SK-N-MC (cell line): ENCODE results near the gene VPS52.

ENCODE experiments used
- DNase-seq: peaks from one replicate; pipeline ENCODE4 v3.0.0-alpha.2; 2011; ENCODE audit warnings: low read depth, low spot score
- H3K27ac ChIP-seq: fragments of 200-600 bp; sonication (generic); 2 replicates; pipeline ENCODE4 v1.5.1; 2016; ENCODE audit warnings: mixed run types
- H3K36me3 ChIP-seq: fragments of 200-600 bp; sonication (generic); 2 replicates; pipeline ENCODE4 v1.6.1; 2017; ENCODE audit warnings: antibody characterized with exemption, low read length, mixed read lengths; ENCODE audit not compliant: insufficient read depth
- H3K4me3 ChIP-seq: fragments of 200-600 bp; sonication (generic); 2 replicates; pipeline ENCODE4 v1.5.1; 2016
- H3K9ac ChIP-seq: fragments of 200-600 bp; sonication (generic); 2 replicates; pipeline ENCODE4 v1.8.0; 2017; ENCODE audit warnings: mixed run types, mixed read lengths; ENCODE audit not compliant: insufficient read length
- H3K9me3 ChIP-seq: fragments of 200-600 bp; sonication (generic); 2 replicates; pipeline ENCODE4 v1.6.1; 2017; ENCODE audit warnings: low read depth, mild to moderate bottlenecking, antibody characterized with exemption, low read length, moderate library complexity, mixed read lengths
- EZH2 ChIP-seq: fragments of 200-600 bp; sonication (generic); IDR thresholded peaks from one replicate; pipeline ENCODE4 v1.6.1; 2017; ENCODE audit warnings: antibody characterized with exemption
- FOXP2 ChIP-seq: optimal IDR thresholded peaks from 2 replicates; pipeline ENCODE3; 2011; ENCODE audit warnings: mild to moderate bottlenecking, moderate library complexity; ENCODE audit not compliant: insufficient read depth; ENCODE audit errors: extremely low read length, control extremely low read depth
- POLR2AphosphoS5 ChIP-seq: IDR thresholded peaks from 2 replicates; pipeline ENCODE4 v1.6.1; 2012; ENCODE audit warnings: mild to moderate bottlenecking, low read depth, low read length, borderline replicate concordance

Gene VPS52

GRCh38 chr6:33215271-33216116 lies 56.2 kb downstream of the VPS52 start:
- Histone ChIP-seq H3K36me3 (peaks cover 7% of the 10 kb centered on the region; the same call in 1 of the 2 replicates), H3K27ac (no peak overlapping the region), H3K9me3 (no peaks in the 10 kb centered on the region), H3K4me3 (no peak overlapping the region), H3K9ac (no peak overlapping the region)
- no peak for TF ChIP-seq POLR2AphosphoS5
- no peak for TF ChIP-seq EZH2
- TF ChIP-seq FOXP2: no peak
- DNase-seq: no peak

DNA sequence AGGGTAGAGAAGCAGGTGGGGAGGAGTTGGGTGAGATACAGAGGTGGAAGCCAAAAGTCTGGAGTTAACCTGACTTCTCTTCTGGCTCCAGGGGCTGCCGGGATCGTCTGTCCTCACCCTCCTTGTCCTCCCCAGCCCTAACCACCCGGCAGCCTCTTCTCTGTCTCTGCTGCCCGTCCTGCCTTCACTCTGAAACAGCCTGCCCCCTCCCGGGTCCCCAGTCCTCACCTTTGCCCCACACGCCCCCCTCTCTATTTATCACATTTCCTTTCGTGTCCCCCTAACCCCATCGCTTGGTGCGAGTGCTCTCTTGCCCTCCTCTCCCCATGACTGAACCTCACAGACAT lies 57.7 kb downstream of the VPS52 start:
- DNase-seq: no peak
- TF ChIP-seq EZH2: no peak
- no peak for TF ChIP-seq FOXP2
- no peak for TF ChIP-seq POLR2AphosphoS5
- Histone ChIP-seq H3K9me3 (no peaks in the 10 kb centered on the region), H3K36me3 (peaks cover 20% of the 10 kb centered on the region), H3K4me3 (peak overlapping the region; percentile 76), H3K27ac (no peak overlapping the region), H3K9ac (no peak overlapping the region)

GRCh38 chr6:33213166-33213988 lies 58.3 kb downstream of the VPS52 start:
- peak overlapping the region; percentile 57 for H3K9ac ChIP-seq
- H3K36me3 ChIP-seq: peaks cover 20% of the 10 kb centered on the region
- H3K4me3 ChIP-seq: peak overlapping the region; percentile 76
- TF ChIP-seq EZH2 (no peak), POLR2AphosphoS5 (0 out of 2 replicates have a peak, but pooled peaks have one; percentile 68), FOXP2 (no peak)
- no peak for DNase-seq
- no peaks in the 10 kb centered on the region for H3K9me3 ChIP-seq
- H3K27ac ChIP-seq: no peak overlapping the region

- TF ChIP-seq EZH2 (no peak), POLR2AphosphoS5 (no peak), FOXP2 (no peak)
- peak overlapping the region; percentile 76 for H3K4me3 ChIP-seq
- H3K27ac ChIP-seq: no peak overlapping the region
- DNase-seq: no peak
- no peaks in the 10 kb centered on the region for H3K9me3 ChIP-seq
- H3K9ac ChIP-seq: peak overlapping the region; percentile 57
- peaks cover 20% of the 10 kb centered on the region for H3K36me3 ChIP-seq
Measured at GRCh38 chr6:33212857-33213165, 58.9 kb downstream of the VPS52 start.

DNA sequence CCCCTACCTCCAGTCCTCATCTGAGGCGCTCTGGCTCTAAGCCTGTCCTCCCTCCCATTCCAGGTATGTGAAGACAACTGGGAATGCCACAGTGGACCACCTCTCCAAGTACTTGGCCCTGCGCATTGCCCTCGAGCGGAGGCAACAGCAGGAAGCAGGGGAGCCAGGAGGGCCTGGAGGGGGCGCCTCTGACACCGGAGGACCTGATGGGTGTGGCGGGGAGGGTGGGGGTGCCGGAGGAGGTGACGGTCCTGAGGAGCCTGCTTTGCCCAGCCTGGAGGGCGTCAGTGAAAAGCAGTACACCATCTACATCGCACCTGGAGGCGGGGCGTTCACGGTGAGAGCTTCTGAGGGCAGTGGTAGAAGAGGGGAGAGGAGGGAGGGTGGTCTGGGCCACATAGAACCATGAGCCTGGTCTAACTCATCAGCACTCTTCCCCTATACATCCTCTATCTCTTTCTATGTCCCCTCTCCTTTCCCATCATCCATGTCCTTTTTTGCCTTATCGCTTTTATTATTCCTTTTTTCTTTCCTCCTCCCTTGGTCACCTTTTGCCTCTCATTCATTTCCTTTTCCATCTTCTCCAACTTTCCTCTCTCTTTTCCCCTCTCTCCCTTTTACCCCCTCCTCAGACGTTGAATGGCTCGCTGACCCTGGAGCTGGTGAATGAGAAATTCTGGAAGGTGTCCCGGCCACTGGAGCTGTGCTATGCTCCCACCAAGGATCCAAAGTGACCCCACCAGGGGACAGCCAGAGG lies 59.8 kb downstream of the VPS52 start:
- H3K27ac ChIP-seq: no peak overlapping the region
- no peak for TF ChIP-seq POLR2AphosphoS5
- H3K9me3 ChIP-seq: no peaks in the 10 kb centered on the region
- H3K4me3 ChIP-seq: no peak overlapping the region
- no peak overlapping the region for H3K9ac ChIP-seq
- H3K36me3 ChIP-seq: peaks cover 20% of the 10 kb centered on the region
- no peak for DNase-seq

GRCh38 chr6:33211136-33211535 lies 60.5 kb downstream of the VPS52 start:
- no peak for TF ChIP-seq FOXP2
- no peak for TF ChIP-seq EZH2
- no peak for TF ChIP-seq POLR2AphosphoS5
- Histone ChIP-seq H3K36me3 (peaks cover 20% of the 10 kb centered on the region), H3K4me3 (no peak overlapping the region), H3K9me3 (no peaks in the 10 kb centered on the region), H3K27ac (no peak overlapping the region), H3K9ac (no peak overlapping the region)
- DNase-seq: no peak

DNA sequence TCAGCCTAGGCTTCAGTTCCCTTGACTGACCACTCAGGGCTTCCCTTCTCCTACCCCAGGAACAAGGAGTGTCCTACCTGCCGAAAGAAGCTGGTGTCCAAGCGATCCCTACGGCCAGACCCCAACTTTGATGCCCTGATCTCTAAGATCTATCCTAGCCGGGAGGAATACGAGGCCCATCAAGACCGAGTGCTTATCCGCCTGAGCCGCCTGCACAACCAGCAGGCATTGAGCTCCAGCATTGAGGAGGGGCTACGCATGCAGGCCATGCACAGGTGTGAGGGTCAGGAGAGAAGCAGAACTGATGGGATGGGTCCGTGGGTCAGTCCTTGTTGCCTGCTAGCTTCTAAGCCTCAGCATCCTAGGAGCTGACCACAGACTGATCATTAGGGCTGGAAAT lies 61.8 kb downstream of the VPS52 start:
- Histone ChIP-seq H3K9ac (no peak overlapping the region), H3K36me3 (peaks cover 20% of the 10 kb centered on the region), H3K27ac (no peak overlapping the region), H3K9me3 (no peaks in the 10 kb centered on the region), H3K4me3 (no peak overlapping the region)
- TF ChIP-seq EZH2 (no peak), FOXP2 (no peak), POLR2AphosphoS5 (no peak)
- DNase-seq: no peak

- H3K36me3 ChIP-seq: peaks cover 29% of the 10 kb centered on the region
- peak within 1 kb of the TSS; percentile 99 for H3K9ac ChIP-seq
- no peaks in the 10 kb centered on the region for H3K9me3 ChIP-seq
- TF ChIP-seq POLR2AphosphoS5 (peak; percentile 95), EZH2 (no peak), FOXP2 (no peak)
- peak within 1 kb of the TSS; percentile 94 for H3K4me3 ChIP-seq
- DNase-seq: no peak
- H3K27ac ChIP-seq: peak within 1 kb of the TSS; percentile 96
Measured at GRCh38 chr6:33208091-33208967, 63.3 kb downstream of the VPS52 start, which contains the start of gene RING1. Gene RING1 (plus strand): TSS chr6:33208500. CDS start chr6:33208823, 323 bp downstream.
